Spleen (tissue), 7 donors: ENCODE measurements around the gene UBASH3A.

Experiments
- POLR2A ChIP-seq, 3 donors: fragments of 450-650 bp; IDR thresholded peaks; one replicate each; pipeline ENCODE4 v1.5.1; 2017; ENCODE audit warnings: antibody characterized with exemption in 3 of 3, mild to moderate bottlenecking in 1 of 3
- TF ChIP-seq, protein P1 (sequence below), 11 experiments: fragments of 200-600 bp in 7 of 11; fragments of 450-650 bp in 4 of 11; sonication (generic) in 4 of 11; IDR thresholded peaks in 8 of 11; conservative IDR thresholded peaks in 3 of 11; 1 replicate in 7 of 11; 2 replicates in 4 of 11; pipeline versions ENCODE4 v1.4.0 to v1.8.0; 2016 to 2021; ENCODE audit warnings: antibody characterized with exemption in 11 of 11, inconsistent platforms in 4 of 11, mild to moderate bottlenecking in 1 of 11
- donor health status: DM: no; HTN: no; CAD: no; lungs with moderate emphysema.
- donor health status: DM: no; HTN: no; CAD: no.
- donor health status: DM: no; HTN: no; CAD: no.

GRCh38 chr21:42397746-42398394, 5.8 kb upstream of the UBASH3A start:
- TF ChIP-seq POLR2A (IDR thresholded peaks at IDR 0.05): no peak
- TF ChIP-seq, protein P1, sequence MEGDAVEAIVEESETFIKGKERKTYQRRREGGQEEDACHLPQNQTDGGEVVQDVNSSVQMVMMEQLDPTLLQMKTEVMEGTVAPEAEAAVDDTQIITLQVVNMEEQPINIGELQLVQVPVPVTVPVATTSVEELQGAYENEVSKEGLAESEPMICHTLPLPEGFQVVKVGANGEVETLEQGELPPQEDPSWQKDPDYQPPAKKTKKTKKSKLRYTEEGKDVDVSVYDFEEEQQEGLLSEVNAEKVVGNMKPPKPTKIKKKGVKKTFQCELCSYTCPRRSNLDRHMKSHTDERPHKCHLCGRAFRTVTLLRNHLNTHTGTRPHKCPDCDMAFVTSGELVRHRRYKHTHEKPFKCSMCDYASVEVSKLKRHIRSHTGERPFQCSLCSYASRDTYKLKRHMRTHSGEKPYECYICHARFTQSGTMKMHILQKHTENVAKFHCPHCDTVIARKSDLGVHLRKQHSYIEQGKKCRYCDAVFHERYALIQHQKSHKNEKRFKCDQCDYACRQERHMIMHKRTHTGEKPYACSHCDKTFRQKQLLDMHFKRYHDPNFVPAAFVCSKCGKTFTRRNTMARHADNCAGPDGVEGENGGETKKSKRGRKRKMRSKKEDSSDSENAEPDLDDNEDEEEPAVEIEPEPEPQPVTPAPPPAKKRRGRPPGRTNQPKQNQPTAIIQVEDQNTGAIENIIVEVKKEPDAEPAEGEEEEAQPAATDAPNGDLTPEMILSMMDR (IDR thresholded peaks at IDR 0.05 in 8 of 11, conservative IDR thresholded peaks at IDR 0.05 in 3 of 11): no peak
